HG03095 (cell line): ENCODE results near the gene LEMD3.

ENCODE experiments used
- ATAC-seq: cut with Tn5 transposase; IDR thresholded peaks from one replicate; pipeline ENCODE4 v1.9.1; 2021; ENCODE audit warnings: moderate library complexity; ENCODE audit not compliant: unreplicated experiment

The LEMD3 gene

GRCh38 chr12:65169320-65170208, at the start of gene LEMD3:
Gene LEMD3, plus strand, starts transcription at chr12:65169583. Its CDS starts 14 bp downstream, at chr12:65169597.
- peak; percentile 89 for ATAC-seq

- no peak for ATAC-seq
Observed at GRCh38 chr12:65121049-65121955, 48.1 kb upstream of the LEMD3 start, which contains the start of gene WIF1. Gene WIF1, minus strand, starts transcription at chr12:65121305. Its CDS starts 114 bp downstream, at chr12:65121191.

GRCh38 chr12:65121956-65122469, 47.4 kb upstream of the LEMD3 start:
- ATAC-seq: no peak

- ATAC-seq: no peak
Observed at GRCh38 chr12:65122703-65123102, 46.7 kb upstream of the LEMD3 start.

GRCh38 chr12:65123435-65124063, 45.8 kb upstream of the LEMD3 start:
- ATAC-seq: no peak

GRCh38 chr12:65125247-65125646, 44.1 kb upstream of the LEMD3 start:
- no peak for ATAC-seq

GRCh38 chr12:65125975-65126374, 43.4 kb upstream of the LEMD3 start:
- no peak for ATAC-seq

GRCh38 chr12:65126482-65126881, 42.9 kb upstream of the LEMD3 start:
- no peak for ATAC-seq

- ATAC-seq: no peak
Observed at GRCh38 chr12:65133879-65134278, 35.5 kb upstream of the LEMD3 start.

GRCh38 chr12:65139389-65139788, 30.0 kb upstream of the LEMD3 start:
- no peak for ATAC-seq

- no peak for ATAC-seq
Observed at GRCh38 chr12:65140738-65141137, 28.6 kb upstream of the LEMD3 start.

GRCh38 chr12:65147312-65147905, 22.0 kb upstream of the LEMD3 start:
- ATAC-seq: no peak

GRCh38 chr12:65152012-65152411, 17.4 kb upstream of the LEMD3 start:
- no peak for ATAC-seq

- ATAC-seq: no peak
Observed at GRCh38 chr12:65152596-65152995, 16.8 kb upstream of the LEMD3 start.

GRCh38 chr12:65155784-65156183, 13.6 kb upstream of the LEMD3 start:
- ATAC-seq: no peak

GRCh38 chr12:65156366-65156841, 13.0 kb upstream of the LEMD3 start:
- ATAC-seq: peak; percentile 94

GRCh38 chr12:65157091-65157490, 12.3 kb upstream of the LEMD3 start:
- no peak for ATAC-seq

GRCh38 chr12:65162609-65163008, 6.8 kb upstream of the LEMD3 start:
- peak; percentile 53 for ATAC-seq

- no peak for ATAC-seq
Observed at GRCh38 chr12:65164244-65164643, 5.1 kb upstream of the LEMD3 start.

- ATAC-seq: no peak
Observed at GRCh38 chr12:65164774-65165173, 4.6 kb upstream of the LEMD3 start.
